Inflammatory macrophage (primary cell): Measurements from ENCODE around the gene CDH3.
"Not testable (repeated sequence)": the region's sequence is repeated elsewhere in the genome, so short reads cannot be mapped to it uniquely, and the experiment has no call there.

Source experiments
- DNase-seq, 2 donors: peaks; one replicate each; pipeline ENCODE4 v3.0.0-alpha.2; 2020 to 2022

The CDH3 gene

DNA sequence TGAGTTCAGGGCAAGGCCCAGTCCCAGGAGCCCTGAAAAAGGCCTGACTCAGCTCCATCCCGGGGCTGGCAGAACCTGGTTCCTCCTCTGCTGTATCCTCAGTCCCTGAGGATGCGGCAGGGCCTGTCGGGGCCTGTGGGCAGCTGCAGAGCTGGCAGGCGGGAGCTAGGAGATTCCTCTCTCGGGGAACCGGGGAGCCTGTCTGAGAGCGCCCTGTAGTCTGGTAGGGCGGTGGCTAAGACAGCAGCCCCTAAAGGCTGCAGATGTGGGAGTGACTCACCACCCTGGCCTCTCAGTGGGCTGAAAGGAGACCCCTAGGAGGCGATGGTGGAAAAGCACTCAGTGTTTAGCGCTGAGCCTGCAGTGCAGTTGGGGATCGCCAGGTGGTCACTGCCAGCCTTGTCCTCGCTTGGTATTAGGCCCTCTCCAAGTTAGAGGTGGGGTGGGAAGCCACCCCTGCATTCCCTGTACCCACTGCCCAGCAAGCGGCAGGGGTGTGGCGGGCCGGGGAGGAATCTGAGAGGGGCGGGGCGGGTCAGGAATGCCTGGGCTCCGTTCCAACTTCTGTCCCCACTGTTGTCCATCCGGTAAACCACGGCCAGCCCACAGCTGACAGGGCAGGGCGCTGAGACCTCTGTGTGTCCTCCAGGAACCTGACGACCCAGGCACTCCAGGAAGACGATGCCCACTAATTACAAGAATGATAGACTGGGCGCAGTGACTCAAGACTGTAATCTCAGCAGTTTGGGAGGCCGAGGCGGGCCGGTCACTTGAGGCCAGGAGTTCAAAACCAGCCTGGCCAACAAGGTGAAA is 62.4 kb downstream of the CDH3 start:
- no peak for DNase-seq

DNA sequence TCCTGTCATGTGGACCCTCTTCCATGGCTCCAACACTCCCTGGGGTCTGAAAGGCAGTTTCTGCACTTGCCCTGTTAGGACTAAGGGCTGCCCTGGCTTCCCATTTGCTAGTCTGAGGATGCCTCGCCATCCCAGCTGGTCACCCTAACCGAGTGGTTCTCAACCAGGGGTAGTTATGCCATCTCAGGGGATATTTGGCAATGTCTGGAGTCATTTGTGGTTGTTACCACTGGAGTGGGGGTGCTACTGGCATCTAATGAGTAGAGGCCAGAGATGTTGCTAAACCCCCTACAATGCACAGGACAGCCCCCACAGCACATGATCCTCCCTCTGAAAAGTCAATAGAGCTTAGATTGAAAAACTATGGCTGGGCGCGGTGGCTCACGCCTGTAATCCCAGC is 65.1 kb downstream of the CDH3 start:
- peak; percentile 52 to 53 for DNase-seq

DNA sequence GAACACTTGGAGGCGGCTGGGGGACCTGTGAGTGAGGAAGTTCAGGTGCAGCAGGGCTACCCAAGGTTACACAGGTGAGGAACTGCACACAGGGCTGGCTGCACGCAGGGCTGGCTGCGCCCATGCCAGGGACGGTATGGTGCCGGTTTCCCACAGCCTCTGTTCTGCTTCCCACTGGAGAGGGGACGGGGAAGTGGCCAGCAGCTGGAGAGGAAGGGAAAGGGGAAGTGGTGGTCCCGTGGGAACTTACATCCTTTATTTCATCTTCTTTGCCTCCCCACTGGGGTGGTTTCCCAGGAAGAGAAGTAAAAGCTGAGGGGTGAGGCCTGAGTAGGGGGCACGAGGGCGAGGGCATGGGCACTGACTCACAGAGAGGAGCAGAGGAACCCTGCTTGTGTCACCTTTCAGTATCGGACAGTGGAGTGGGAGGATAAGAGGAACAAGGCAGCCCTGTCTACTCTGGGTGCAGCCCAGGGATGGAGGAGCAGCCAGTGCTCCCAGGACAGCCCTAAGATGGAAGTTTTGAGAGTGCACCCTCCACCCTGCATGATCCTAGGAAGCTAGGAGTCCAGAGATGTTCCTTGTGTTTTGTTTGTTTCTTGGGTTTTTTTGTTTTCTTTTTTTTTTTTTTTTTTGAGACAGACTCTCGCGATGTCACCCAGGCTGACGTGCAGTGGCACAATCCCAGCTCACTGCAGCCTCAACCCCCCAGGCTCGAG is 66.5 kb downstream of the CDH3 start:
- DNase-seq = peak; percentile 89 to 93

DNA sequence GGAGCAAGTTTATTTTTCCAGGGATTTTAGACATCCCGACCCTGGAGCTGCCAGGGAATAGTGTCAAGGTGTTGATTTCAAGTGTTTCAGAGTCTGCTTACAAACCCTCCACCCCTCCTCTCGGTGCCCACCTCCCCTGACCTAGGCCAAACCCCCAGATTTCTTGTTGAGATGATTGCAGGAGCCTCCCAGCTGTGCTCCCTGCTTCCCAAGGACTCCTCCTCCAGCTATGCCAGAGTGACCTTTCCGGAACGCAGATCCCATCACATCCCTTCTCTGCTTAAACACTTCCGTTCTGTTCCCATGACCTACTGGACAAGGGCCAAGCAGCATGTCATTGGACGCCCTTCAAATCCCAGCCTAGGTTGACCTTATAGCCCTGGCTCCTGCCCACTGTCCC is 68.3 kb downstream of the CDH3 start:
- no peak for DNase-seq

DNA sequence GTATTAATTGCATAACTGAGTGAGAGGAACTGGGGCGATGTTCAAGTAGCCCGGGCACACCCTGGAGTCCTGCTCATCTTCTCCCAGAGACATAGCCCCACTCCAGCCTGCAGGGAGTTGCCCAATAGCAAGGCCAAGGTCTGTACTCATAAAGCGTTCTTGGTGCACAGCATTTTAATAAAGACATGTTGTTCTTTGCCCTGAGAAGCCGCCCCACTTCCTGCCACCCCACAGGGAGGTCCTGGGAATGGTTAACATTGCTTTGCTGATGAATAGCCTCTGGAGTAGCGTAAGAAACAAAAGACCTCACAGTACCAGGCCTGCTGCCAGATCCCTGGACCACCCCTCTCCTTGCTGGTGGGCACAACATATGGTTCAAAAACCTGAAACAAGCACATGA is 70.4 kb downstream of the CDH3 start:
- peak in 1 of 2 donors; percentile 40 for DNase-seq

DNA sequence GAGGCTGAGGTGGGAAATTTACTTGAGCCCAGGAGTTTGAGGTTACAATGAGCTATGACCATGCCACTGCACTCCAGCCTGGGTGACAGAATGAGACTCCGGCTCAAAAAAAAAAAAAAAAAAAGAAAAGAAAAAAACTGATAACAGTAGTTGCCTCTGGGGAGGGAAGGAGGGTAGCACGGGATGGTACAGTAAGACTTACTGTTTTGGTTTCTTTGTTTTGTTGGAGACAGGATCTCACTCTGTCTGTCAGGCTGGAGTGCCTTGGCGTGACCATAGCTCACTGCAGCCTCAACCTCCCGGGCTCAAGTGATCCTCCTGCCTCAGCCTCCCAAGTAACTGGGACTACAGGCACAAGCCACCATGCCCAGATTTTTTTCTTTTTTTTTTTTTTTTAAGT is 71.4 kb downstream of the CDH3 start:
- not testable (repeated sequence) for DNase-seq

DNA sequence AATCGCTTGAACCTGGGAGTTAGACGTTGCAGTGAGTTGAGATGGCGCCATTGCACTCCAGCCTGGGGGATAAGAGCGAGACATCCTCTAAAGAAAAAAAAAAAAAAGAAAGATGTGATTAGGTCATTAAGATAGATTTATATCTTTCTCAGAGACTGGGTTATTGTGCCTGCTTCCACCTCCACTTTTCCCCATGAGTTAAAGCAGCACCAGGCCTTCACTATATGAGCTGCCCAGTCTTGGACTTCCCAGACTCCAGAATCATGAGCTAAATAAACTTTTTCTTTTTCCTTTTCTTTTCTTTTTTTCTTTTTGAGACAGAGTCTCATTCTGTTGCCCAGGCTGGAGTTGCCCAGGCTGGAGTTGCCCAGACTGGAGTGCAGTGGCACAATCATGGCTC is 72.6 kb downstream of the CDH3 start:
- DNase-seq = no peak

DNA sequence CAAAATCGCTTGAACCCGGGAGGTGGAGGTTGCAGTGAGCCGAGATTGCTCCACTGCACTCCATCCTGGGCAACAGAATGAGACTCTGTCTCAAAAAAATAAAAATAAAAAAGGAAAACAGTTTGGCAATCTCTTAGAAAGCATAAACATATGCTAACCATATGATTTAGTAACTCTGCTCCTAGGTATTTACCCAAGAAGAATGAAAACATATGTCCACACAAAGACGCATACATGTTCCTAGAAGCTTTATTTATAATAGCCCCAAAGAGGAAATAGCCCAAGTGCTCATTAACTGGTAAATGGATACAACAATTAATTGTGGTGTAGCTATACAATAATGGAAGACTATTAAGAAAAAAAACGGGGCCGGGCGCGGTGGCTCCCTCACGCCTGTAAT is 73.5 kb downstream of the CDH3 start:
- DNase-seq = no peak

DNA sequence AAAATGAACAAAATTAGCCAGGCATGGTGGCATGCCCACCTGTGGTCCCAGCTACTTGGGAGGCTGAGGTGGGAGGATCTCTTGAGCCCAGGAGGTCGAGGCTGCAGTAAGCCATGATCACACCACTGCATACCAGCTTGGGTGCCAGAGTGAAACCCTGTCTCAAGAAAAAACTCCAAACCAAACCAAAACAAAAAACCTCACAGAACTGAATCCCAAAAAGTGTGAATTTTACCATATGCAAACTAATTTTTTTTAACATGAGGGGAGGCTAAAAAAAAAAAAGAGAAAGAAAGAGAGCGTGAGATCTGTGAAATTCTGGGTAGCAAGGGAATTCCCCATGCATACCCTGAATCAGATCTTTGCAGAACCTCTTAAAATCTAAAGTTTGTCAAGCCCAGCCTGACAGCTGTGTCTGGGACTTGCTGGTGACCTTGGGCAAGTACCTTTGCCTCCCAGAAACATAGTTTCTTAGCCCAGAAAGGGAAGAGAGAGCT is 74.9 kb downstream of the CDH3 start:
- no peak for DNase-seq

DNA sequence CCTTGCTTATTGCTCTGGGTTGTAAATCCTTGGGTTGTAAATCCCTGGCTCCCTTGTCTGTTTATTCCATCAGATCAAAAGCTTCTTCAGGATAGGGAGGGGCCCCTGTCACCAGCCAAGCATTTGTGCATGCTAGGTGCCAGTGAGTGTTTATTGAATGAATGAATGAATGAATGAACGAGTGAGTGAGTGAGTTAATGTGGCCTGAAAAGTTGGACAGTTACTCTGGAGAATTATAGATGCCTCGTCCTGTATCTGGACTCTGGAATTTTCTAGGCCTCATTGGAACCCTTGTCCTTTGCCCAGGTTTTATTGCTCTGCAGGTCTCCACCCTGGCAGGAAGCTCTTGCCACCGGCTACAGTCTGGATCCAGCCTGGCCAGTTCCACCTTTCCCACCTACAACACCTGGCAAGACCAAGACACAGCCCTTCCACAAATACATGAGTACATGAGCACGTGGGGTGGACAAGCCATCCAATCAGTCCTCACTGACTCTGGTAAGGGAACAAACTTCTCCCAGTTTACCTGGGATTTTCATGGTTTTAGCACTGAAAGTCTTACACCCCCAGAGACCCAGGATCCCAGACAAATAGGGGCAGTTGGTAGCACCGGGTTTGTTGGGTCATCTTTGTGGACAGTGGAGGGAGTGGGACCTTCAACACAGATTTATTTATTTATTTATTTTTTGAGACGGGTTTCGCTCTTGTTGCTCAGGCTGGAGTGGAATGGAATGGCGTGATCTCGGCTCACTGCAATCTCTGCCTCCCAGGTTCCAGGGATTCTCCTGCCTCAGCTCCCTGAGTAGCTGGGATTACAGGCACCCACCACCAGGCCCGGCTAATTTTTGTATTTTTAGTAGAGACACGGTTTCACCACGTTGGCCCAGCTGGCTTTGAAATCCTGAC is 77.3 kb downstream of the CDH3 start:
- no peak for DNase-seq

DNA sequence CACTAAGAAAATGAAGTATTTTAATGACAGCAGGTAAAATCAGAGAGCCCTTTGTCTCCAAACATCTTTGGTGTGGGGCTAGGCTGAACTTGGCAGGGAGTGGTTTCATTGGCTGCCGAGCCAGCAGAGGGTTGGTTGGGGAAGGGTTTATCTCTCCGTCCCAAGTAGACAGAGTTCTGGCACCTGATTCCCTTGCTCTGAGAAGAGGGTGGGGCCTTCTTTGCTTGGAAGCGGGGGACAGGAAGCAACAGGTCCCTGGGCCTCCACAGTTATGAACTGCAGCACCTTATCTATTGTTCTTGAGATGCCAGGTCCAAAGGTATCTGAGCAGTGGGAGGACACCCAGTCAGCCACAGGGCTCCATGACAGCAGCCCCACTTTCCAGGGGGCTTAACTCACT is 79.7 kb downstream of the CDH3 start:
- no peak for DNase-seq

DNA sequence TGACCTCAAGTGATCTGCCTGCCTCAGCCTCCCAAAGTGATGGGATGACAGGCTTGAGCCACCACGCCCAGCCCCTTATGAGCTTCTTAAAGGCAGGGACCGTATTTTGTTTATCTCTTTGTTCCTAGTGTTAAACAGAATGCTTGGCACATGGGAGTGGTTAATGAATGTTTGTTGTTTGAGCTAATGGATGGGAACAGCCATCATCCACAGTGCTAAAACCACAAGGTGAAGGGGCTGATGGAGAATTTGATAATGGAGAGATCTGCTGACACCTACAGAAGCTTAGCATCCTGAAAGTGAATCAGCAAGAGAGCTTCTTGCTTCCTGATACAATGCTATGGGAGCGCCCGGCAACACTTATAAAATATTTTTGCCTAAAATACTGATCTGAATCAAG is 83.4 kb downstream of the CDH3 start:
- DNase-seq = no peak

DNA sequence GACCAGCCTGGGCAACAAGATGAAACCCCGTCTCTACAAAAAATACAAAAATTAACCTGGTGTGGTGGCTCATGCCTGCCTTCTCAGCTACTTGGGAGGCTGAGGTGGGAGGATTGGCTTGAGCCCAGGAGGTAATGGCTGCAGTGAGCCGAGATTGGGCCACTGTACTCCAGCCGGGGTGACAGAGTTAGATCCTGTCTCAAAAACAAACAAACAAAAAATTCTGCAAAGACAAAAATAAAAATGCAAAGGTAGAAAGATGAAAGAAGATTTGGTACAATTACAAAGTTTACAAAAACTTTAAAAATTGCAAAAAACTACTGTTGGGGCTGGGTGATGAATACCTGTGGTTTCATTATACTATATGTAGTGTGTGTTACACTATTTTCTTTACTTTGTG is 86.5 kb downstream of the CDH3 start:
- DNase-seq = no peak

DNA sequence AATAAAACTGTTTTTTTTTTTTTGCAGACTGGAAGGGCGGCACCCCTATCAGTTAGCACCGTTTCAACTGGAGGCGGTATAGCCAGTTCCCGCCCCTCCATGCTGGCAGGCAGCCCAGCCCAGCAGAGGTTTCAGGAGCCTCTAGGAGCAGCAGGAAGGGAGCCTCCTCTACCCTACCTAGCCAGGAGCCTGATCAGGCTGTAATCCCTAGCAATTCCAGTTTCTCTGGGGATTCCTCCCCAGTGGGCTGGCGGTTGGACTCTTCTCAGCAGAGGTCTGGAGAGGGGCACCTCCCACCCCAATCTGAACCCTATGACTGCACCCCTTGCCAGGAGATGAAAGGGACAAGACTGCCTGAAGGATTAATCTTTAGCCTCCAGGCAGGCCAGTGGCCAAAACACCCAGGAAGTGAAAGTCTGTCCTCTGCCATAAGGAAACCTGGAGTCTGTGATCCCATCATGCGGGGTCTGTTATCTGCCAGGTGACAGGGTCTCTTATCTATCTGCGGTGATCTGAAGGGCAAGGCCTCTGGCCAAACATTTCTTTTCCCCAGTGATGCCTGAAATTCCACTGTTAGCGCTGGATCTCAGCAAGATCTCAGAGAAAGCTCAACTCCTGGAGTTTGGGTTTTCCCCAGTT is 87.1 kb downstream of the CDH3 start:
- no peak for DNase-seq

DNA sequence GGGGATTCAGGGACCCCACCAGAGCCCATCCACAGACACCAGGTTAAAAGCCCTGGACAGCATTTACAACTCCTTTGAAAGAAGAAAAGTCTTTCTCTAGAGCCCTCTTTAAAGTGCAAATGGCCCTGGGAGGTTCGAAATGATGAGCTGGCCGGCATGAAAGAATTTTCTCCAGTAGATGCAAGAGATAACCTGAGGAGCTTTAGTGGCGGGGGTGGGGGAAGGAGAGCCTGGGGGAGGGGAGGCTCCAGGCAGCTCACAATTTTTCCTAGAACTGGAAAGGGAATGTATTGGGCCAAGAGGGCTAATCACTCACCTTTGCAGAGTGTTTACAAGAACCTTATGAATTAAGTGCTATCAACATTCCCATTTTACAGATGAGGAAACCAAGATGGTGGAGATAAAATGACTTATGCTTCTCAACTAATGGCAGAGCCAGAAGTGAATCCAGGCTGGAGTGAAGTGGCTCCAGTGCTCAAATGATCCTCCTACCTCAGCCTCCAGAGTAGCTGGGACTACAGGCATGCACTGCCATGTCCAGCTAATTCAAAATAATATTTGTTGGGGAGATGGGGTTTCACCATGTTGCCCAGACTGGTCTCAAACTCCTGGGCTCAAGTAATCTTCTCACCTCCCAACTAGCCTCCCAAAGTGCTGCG is 87.8 kb downstream of the CDH3 start:
- DNase-seq = no peak

DNA sequence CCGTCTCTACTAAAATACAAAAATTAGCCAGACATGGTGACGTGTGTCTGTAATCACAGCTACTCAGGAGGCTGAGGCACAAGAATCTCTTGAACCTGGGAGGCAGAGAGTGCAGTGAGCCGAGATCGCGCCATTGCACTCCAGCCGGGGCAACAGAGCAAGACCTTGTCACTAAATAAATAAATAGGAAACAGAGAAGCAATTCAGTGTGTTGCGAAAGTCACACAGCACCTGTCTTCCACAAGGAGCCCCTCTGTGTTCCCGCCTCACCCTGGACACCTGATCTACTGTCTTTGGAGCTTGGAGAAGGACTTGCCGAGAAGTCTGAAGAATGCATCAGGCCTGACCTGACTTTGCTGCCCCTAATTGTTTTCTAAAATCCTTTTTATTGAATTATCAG is 88.5 kb downstream of the CDH3 start:
- DNase-seq = no peak

DNA sequence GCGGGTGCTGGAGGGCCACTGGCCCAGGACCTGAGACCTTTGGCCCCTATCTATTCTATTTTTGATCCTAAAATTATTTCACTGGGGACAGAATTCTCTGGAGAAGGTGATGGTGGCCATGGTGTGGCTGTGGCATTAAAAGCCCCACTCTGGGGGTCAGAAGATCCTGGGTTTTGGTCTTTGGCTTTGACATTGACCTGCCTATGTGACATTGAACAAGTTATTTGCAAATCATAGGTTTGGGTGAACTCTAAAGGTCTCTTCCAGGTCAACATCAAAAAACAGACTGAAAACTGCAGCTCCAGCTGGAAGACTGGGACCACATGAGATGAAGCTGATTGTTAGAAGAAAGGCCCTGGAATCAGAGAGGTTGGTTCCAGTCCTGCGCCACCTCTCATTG is 89.7 kb downstream of the CDH3 start:
- no peak for DNase-seq

DNA sequence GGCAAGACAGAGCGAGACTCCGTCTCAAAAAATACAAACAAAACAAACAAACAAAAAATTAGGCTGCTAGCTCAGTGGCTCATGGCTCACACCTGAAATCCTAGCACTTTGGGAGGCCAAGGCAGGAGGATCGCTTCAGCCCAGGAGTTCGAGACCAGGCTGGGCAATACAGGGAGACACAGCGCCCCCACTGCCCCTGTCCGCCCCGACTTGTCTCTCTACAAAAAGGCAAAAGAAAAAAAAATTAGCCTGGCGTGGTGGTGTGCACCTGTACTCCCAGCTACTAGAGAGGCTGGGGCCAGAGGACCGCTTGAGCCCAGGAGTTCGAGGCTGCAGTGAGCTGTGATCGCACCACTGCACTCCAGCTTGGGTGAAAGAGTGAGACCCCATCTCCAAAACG is 91.5 kb downstream of the CDH3 start:
- DNase-seq = no peak

DNA sequence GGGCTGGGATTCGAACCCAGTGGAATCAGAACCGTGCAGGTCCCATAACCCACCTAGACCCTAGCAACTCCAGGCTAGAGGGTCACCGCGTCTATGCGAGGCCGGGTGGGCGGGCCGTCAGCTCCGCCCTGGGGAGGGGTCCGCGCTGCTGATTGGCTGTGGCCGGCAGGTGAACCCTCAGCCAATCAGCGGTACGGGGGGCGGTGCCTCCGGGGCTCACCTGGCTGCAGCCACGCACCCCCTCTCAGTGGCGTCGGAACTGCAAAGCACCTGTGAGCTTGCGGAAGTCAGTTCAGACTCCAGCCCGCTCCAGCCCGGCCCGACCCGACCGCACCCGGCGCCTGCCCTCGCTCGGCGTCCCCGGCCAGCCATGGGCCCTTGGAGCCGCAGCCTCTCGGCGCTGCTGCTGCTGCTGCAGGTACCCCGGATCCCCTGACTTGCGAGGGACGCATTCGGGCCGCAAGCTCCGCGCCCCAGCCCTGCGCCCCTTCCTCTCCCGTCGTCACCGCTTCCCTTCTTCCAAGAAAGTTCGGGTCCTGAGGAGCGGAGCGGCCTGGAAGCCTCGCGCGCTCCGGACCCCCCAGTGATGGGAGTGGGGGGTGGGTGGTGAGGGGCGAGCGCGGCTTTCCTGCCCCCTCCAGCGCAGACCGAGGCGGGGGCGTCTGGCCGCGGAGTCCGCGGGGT is 92.1 kb downstream of the CDH3 start, which contains the start of gene CDH1:
CDH1 (plus strand) TSS at position 247 of the 684 bp plus-strand sequence; CDS start at position 371, 124 bp downstream.
- DNase-seq = no peak

DNA sequence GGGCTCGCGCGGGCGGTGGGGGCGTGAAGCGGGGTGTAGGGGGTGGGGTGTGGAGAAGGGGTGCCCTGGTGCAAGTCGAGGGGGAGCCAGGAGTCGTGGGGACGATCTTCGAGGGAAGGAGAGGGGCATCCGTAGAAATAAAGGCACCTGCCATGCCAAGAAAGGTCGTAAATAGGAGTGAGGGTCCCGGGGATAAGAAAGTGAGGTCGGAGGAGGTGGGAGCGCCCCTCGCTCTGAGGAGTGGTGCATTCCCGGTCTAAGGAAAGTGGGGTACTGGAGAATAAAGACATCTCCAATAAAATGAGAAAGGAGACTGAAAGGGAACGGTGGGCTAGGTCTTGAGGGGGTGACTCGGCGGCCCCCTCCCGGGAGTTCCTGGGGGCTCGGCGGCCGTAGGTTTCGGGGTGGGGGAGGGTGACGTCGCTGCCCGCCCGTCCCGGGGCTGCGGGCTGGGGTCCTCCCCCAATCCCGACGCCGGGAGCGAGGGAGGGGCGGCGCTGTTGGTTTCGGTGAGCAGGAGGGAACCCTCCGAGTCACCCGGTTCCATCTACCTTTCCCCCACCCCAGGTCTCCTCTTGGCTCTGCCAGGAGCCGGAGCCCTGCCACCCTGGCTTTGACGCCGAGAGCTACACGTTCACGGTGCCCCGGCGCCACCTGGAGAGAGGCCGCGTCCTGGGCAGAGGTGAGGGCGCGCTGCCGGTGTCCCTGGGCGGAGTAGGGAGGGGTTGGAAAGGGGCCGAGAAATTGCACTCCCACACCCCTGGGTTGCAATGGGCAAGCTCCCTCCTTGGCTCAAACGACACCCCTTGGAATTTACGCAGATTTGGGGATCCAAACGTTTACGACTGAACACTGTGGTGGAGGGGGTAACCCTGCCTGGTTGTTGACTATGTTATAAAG is 92.9 kb downstream of the CDH3 start:
- no peak for DNase-seq
